HG03565 (cell line): Measurements from ENCODE around the gene ADSS1.

Source experiments
- ATAC-seq: cut with Tn5 transposase; IDR thresholded peaks from one replicate; pipeline ENCODE4 v1.9.1; 2021; ENCODE audit warnings: mild to moderate bottlenecking, moderate library complexity; ENCODE audit not compliant: unreplicated experiment

The ADSS1 gene

DNA sequence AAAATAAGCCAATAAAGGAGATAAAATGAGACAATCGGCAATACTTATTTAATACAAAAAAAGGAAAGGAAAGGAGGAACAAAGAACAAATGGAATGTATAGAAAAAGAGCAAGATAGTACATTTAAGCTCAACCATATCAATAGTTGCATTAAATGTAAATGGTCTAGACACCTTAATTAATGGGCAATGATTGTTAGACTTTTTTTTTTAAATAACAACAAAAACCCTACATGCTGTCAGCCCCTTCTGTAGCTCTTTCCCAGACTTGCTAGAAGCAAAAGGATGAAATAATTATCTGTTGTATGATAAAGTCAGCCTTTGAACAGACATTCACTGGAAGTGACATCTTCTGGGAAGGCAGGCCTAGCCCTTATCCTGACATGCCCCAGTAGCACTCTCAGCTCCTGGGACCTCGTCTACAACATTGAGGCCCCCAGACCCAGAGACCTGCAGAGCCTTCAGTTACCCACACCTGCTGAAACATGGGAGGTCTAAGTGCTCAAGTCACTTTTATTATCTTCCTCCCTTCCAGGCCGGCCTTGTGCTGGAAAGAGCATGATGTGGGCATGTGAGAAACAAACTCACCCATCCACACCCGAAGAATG is 42.3 kb downstream of the ADSS1 start:
- no peak for ATAC-seq

DNA sequence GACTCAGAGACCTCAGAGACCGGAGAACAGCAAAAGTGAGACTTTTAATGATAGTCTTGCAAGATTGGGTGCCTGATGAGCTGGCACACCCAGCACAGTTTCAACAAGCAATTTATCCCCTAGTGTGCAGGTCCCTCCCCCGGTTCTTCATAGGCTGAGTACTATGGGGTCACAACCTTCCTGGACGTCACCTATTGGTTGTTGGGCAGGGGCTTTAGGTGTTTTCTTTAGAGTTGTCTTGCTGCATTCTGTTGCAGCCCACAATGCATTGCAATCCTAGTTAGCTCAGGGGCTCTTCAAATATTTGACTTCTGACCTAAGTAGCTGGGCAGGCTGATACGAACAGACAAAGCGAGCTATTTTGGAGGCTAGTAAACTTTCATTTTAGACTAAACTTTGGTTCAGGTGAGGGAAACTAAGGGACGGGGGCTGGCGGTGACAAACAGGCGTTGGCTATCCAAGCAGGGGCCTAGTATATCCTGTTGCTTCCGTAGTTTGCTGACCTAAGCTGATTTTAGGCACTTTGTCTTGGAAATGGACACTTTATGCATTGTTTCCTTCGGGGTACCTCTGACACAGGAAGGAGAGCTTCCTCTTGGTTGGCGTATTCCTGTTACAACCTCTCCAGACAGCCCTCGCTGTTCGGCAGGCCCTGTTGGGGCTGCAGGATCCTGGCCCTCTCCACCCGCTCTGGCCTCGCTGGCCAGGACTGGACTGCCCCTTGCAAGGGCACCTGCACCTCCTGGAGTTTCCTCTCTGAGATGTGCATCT is 43.0 kb downstream of the ADSS1 start:
- no peak for ATAC-seq

DNA sequence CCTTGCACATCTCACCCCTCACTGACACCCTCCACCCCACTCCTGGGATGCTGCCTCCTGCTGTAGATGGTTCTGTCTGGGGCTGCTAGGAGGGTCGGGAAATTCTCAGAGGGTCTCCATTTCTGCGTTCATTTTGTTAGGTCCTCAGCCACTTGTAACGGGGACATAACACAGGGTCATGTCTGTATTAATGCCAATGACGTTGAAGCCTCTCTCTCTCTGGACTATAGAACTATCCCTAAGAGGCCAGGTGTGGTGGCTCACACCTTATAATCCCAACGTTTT is 43.5 kb downstream of the ADSS1 start:
- ATAC-seq = no peak

DNA sequence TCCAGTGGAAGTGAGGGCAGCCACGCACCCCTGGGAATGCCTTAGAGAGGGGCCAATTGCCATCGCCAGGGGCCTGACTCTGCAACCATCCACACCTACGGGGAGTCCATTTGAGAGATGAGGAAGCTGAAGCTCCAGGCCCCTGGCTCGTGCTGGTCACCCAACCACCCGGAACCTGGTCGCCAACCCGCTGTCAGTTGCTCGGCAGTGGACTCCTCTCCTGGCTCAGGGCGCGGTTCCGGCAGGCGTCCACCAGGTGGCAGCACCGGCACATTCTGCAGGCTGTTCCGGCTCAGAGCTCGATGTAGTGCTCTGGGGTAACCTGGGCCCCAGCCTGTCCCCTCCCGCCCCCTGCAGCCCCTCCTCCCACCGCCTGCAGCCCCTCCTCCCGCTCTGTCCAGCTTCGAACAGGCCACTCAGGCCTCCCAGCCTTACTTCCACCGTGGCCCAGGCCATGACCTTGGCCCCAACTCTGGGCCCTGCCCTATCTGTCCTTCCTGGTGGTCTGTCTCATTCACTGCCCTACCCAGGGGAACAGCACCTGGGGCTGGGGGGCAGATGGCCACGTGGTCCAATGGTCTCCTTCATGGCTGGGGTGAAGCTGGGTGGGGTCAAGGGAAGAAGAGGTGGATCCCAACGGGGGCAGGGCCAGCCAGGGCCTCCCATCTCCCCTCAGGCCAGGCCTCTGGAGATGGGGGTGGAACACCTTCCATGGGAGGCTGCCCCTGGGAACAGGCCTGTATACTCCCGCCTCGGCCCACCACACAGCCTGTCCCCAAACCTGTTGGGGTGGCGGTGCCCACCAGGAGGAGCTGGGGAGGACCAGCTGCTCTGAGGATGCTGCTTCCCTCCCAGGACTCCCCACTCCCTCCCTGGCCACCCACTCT is 44.7 kb downstream of the ADSS1 start:
- ATAC-seq = no peak

DNA sequence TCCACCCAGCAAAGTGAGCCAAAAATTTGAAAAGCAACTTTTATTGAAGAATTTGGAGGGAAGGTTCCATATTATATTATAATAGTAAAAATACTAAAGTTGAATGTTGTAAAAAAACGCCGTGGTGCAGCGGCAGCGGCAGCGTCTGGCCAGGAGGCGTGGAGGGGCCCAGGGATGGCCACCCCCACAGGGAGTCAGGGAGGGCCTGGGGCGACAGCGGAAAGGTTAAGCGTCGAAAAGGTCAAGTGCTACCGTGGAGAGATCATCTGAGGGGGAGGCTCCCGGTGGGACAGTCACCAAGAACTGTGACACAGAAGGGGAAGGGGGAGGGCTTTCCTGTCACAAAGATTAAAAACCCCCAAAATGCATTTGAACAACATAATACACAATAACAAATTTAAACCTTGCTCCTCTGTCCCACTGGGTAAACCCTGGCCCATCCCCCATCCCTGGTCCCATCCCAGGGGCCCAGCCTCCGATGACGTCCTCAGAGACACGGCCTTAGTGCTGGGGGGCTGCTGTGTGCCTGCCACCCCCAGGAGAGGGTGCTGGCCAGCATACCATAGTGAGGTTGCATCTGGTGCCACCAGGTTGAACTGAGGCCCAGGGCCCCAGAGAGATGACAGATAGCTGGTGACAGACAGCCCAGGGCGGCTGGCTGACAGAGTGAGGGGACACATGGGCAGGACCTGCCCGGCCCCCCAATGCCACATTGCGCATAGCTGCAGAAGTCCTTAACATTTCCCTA is 45.5 kb downstream of the ADSS1 start:
- no peak for ATAC-seq

DNA sequence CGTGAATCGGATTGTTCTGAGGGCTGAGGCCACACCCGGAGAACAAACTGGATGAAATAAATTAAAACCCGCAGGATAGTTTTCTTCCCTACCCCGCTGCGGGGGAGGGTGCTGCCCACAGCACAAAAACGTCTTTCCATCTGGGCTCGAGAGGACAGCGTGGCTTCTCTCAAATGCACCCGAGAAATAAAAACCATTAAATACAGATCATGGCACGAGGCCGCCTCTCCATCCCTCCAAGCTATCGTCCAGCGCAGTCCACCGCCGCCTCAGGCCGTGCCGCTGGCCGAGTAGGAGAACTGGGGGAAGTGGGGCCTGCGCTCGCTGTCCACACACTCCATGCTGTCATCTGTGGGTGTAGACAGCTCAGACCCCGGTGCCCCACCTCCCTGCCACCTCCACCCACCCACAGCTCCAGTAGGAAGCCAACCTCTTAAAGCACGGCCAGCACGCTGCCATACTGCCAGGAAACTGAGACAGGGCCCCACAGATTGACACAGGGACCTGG is 46.1 kb downstream of the ADSS1 start:
- ATAC-seq = no peak

DNA sequence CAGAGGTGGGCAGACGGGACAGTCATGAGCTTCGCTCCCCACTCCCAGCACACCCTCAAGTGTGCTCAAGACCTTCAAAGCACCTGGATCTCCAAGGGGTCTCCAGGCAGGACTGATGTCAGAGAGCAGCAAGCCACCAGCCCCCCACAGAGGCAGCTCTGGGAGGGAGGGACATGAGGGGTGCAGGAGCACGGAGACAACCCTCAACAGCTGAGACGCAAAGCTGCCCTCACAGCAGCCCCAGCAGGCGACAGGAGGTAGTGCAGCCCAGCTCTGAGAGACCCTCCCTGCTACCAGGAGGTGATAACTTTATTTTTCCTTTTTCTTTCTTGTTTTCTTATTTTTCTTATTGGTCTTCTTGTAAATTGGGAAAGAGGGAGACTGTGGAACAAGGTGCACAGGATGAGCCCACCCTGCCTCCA is 46.8 kb downstream of the ADSS1 start:
- ATAC-seq = no peak

DNA sequence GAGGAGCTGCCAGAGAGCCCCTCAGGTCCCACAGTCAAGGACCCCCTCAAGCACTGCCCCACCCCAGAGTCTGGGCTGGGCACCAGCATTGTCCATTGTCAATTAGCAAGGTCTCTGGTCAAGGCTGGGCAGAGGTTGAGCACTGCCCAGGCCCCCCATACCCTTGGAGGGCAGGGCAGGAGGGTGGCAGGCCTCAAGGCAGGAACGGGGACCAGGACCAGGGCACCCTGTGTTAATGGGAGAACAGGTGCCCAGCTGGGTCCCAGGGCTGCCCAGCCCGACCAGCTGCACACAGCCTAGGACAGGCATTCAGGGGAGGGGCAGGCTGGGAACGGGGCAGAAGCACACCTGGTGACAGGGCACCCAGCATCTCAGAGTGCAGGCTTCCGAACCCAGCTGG is 47.3 kb downstream of the ADSS1 start:
- no peak for ATAC-seq

DNA sequence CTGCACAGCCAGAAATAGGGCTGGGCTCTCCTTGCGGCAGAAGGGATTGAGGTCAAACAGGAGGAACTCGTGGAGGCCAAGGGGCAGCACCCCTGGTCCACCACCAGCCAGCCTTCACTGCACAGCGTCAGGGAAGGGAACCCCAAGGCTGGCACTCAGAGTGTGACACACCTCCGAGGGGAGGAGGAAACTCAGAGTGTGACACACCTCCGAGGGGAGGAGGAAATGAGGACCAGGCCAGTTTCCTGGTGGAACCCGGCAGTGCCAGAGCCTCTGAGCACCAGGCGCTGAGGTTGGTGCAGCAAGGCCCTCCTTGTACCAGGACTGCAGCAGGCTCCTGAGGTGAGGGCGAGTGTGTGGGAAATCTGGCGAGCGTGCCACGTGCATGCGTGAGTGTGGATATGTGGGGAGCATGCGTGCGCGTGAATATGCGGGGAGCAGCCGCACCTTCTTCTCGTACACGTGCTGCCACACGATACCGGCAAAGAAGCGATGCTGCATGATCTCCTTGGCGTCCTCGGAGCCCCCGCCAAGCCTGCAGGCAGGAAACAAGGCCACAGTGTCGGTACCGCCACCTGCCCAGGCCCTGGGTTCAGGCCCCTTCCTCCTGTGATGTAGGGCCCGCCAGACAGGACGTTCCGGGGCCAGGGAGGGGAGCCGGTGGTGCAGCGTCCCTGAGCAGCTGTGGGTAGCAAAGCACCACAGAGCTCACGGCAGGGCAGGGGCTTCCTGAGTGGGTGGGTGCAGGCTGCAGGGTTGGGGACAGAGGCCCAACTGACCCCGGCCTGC is 48.1 kb downstream of the ADSS1 start:
- ATAC-seq = no peak

DNA sequence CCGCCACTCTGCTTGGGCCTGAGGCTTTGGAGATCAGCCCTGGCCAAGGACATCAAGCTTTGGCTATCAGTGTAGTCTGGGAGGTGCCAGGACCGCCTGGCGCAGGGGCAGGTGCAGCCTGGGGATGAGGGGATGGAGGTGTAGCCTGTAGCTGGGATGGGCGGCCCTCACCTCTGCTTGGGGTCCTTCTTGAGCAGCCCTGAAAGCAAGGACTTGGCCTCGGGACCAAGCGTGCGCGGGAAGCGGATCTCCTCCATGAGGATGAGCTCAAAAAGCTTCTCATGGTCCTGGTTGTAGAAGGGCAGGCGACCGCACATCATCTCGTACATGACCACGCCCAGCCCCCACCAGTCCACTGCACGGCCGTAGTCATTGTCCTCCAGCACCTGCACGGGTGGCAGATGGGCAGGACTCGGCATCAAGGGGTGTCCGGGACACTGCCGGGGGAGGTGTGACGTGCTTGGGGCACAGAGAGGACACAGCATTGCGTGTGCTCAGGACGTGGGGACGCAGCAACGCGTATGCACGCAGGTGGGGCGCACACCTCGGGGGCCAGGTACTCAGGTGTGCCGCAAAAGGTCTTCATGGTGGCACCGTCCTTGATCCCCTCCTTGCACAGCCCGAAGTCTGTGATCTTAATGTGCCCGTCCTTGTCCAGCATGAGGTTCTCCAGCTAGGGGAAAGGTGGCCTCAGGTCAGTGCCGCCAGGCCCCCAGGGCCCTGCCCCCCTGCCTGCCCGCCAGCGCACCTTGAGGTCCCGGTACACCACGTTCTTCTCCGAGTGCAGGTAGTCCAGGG is 48.9 kb downstream of the ADSS1 start:
- ATAC-seq = no peak

DNA sequence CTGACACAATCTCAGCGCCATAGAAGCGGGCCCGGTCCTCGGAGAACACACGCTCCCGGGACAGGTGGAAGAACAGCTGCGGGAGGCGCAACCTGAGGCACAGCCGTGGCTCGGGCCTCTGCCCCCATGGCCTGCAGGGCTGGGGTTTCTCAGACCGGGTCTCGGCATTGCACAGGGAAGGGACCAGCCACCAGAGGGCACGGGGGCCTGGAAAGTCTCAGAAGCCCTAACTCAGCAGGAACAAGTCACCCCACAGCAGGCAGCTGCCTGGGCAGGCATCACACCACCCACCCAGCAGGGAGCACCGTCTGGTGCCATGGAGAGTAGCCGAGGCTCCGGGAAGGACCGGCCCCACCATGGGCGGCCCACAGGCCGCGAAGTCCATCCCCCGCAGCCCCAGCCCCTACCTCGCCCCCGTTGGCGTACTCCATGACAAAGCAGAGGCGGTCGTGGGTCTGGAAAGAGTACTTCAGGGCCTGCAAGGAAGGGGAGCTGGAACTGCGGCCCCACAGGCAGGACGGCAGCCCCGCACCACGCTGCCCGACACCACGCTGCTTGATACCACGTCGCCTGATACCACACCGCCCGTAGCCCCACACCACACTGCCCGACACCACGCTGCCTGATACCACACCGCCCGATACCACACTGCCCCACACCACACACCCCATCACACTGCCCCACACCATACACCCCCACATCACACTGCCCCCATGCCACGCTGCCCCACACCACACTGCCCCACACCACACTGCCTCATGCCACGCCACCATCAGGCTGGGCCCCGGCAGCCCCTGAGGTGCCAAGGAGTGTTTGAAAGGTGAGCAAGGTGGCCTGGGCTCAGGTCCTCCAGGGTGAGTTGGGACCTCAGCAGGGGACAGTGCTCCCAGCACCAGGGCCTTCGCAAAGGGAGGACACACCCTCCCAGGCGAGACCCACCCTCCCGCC is 49.8 kb downstream of the ADSS1 start:
- no peak for ATAC-seq

DNA sequence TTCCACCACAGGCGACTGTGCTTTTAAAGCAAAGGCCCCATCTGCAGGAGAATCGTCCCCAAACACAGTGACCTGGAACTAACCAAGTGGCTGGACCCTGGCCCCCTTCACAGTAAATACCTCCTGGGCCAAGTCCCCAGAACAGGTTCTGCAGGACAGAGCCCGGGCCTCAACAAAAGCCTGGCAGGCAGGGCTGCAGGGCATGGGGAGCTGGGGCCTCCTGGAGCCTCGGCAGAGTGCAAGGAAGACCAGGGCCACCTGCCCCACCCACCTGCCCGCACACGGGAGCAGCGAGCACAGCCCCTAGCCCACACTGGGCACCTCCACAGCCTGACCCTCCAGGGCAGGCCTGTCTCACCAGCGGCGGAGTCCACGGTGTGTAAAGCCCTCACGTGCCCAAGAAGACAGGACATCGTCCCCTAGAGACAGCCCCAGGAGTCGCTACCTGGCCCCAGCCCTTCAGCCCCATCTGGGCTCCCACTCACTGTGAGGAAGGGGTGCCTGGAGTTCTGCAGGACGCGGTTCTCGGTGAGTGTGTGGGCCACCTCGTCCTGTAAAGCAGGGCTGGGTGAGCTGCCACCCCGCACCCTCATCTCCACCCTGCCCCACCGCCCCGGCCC is 50.5 kb downstream of the ADSS1 start:
- ATAC-seq = no peak

DNA sequence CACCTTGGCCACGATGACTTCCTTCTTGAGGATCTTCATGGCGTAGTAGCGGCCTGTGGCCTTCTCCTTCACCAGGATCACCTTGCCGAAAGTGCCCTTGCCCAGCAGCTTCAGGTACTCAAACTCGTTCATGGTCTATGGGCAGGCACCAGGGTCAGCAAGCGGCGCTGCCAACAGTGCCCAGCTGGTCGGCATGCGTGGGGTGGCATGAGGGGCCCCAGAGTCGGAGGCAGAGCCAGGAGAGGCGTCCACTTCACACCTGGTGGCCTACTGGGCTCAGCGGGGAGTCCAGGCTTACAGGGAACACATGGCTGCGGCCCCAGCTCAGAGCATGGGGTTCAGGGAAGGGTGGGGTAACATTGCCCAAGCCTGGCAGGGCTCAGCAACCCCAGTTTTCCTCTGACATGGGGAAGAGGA is 51.1 kb downstream of the ADSS1 start:
- ATAC-seq = no peak

DNA sequence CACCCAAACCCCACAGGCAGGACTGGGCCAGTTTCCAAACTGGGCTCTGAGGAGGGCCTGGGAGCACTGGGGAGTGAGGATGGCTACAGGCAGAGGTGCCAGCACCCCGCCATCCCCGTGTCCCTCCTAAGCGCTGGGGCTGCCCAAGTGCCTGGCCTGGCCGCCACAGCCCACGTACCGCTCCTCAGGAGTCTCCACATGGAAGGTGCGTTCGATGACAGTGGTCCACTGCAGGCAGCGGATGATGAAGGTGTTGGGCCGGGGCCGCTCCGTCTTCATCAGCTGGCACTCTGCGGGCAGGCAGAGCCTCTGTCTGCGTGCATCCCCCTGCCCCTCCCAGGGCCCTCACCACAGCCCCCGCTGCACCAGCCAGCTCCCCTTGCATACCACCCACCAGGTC is 52.5 kb downstream of the ADSS1 start:
- no peak for ATAC-seq

DNA sequence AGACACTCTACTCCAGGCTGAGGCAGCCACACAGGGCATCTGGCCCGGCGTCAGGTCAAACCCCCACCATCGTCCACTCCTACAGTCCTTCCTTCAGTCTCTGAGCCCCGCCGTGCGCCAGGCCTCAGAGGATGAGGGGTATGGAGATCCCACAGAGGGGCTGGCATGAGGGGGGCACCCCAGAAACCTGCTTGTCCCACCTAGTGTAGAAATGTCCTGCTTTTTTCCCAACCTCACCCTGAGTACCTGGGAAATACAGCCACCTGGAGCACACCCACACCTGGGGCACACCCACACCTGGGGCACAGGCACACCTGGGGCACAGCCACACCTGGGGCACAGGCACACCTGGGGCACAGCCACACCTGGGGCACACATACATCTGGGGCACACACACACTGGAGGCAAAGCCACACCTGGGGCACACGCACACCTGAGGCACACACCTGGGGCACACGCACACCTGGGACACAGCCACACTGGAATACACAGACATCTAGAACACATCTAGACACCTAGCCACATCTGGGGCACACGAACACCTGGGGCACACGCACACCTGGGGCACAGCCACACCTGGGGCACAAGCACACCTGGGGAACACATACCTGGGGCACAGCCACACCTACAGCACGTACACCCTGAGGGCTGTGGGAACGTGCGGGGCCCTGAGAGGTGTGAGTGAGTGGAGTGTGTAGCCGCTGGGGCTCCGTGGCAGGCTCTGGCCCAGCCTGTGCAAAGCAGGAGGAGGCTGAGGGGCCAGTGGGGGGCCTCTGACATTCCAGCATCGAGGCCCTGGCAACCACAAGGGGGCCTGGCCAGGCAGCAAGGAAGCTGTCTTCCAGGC is 53.2 kb downstream of the ADSS1 start:
- ATAC-seq = no peak

DNA sequence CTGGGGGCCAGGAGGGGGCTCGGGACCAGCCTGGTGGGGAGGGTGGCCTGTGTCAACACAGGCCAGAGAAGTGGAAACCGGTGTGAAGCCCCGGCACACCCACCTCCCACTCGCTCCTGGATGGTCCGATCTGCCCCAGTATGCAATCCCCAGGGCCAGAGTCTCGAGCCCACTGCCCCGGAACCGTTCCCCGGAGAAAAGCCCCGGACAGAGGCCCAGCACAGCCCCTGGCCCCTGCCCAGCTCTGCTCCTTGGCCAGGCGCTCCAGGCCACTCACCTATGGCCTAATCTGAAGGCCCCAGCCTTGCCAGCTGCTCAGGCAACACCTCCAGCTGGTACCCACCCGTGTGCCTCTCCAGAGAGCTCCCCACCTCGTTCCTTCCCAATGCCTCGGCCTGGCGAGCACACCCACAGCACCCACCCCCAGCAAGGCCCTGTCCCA is 53.8 kb downstream of the ADSS1 start:
- no peak for ATAC-seq
